HG02840 (cell line): ENCODE data around the gene PJA1.

Source experiments
- ATAC-seq: cut with Tn5 transposase; IDR thresholded peaks from one replicate; pipeline ENCODE4 v1.9.1; 2021; ENCODE audit warnings: mild to moderate bottlenecking, moderate library complexity, moderate number of reproducible peaks; ENCODE audit not compliant: unreplicated experiment, low FRiP score

Gene PJA1

DNA sequence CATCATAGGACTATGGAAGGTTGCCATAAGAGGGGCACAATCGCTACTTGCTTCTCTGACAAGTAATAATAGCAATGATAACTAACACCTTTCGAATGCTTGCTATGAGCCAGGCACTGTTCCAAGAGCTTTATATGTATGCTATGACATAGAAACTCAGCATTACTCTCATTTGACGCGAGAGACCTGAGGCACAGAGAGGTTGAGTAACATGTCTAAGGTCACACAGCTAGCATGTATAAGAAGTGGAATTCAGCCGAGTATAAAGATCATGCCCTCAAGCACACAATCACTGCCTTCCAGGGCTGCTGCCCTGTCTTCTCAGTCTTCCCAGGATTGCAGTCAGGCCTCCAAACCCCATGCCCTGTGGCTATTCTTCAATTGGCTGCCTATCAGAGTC, 19.5 kb downstream of the PJA1 start:
- ATAC-seq: no peak

DNA sequence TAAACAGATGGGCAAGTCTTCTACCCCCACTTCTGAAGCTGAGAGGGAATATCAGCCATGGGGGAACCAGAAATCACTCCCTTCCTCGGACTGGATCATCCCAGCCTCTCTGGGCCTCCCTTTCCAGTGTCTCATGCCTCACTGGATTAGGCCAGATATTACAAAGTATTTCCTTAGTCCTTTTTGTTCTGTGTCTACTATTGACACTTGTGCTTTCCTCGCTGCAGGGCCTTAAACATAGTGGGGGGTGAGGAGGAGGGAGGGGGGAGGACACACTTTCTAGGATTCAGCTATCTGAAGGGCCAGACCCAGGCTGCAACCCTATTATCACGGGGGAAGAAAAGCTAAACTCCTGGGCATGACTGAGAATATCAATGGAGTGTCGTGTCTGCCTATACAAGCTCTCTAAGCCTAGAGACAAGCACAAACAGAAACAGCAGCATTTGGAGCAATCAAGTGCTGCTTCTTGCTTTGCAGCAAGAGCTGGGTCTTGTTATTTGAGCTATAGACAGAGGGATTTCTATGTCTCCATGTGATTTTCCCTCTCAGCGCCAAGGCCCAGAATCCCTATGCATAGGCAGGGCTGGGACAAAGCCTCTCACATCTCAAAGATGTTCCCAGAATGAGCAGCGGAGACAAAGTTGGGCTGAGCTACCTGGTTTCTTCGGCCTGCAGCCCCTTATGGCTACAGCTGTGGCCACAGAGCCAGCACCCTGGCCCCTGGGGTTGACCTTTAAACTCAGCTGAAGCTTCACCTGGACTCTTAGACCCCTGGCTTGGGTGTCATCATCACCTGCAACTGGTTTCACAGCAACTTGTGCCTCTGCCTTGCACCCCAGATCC, 20.2 kb downstream of the PJA1 start:
- no peak for ATAC-seq

DNA sequence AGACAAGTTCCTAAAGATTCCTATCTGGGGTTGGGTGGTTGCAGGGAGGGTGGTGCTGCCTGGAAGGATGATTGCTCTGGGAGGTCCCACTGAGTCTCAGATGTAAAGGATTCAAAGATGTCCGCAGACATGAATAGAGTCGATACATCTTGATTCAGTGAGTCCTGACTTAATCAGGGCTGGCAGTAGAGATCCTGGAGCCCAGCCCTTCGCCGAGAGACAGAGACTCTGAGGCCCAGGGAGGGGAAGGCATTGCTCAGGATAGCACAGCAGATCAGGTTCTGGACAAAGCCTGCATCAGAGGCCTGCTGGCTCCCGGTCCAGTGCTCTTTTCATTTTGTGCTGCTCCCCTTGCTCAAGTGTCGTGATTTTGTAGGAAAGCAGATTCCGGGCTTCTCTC, 21.7 kb downstream of the PJA1 start:
- no peak for ATAC-seq

DNA sequence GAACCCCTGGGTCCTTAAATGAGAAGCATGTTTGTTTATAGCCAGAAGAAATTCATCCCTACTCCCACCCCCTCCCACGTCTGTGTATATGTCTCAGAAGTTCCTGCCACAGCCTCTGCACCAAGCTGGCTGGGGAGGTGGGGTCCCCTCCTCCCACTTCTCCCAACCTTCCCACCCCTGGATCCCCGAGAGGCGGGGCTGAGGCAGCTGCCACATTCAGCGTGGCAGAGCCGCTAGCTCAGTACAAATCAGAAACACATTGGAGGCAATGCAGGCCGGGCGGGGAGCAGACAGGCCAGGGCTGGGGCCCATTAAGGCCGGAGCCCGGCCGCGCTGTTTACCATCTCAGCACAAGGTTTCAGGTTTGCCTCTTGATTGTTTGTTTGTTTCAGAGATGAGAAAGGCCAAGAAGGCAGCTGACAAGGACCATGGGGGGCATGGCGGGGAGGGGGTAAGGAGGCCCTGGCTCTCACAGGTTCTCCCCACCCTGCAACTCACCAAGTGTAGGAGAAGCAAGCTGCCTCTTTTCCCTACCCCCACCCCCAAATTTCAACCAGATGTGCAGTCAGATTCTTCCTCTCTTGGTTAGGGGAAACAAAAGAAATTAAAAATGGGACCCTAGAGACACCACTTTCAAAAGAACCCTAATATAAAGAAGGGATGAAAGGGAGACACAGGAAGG, 22.3 kb downstream of the PJA1 start:
- ATAC-seq: no peak

DNA sequence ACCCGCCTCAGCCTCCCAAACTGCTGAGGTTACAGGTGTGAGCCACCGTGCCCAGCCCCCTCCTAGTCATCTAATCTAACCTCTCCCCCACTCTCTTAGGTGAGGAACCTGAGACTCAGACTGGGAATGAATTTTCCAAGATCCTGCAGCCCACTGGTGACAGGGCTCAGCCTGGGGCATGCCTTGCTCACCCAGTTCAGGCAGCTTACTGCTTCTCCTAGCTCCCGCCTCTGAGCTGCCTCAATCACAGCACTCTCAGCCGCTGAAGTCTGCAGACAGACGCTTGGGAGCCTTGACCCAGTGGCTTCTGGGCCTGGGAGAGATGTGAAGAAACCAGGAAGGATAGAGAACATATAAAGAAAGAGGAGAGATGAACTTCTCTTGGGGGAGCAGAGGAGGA, 24.4 kb downstream of the PJA1 start:
- ATAC-seq: no peak

DNA sequence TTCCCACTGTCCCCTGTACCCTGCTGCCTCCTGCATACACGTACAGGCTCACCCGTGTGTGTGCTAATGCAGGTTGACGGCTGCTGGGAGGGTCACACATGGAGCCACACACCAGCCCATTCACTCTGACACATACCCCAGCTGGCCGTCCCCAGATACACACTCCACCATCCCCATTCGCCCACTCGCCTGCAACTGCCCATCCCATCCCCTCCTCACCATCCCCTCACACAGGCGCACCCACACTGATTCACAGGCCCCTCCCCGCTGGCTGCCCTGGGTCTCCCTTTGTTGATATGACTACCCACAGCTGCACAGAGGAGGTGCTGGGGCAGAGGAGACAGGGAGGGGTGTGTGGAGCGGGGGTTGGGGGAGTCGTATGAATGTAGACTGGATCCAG, 25.7 kb downstream of the PJA1 start:
- ATAC-seq: no peak

DNA sequence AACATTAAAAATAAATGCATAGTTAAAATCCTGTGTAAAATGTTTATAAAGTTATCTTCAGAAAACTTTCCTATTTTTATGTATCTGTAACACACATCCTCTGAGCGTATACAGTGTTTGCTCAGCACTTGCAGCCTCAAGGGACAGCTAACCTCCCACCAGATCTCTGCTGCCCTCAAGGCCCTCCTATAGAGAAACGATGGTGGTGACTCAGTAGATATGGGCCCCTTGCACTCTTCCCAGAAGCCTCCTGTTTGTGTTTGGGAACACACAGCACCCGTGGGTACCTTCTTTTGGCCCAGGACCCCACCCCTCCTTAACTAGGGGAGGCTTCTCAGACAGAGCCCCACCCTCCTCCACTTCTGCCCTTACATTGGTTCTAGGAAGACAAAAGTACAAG, 26.7 kb downstream of the PJA1 start:
- ATAC-seq: no peak

DNA sequence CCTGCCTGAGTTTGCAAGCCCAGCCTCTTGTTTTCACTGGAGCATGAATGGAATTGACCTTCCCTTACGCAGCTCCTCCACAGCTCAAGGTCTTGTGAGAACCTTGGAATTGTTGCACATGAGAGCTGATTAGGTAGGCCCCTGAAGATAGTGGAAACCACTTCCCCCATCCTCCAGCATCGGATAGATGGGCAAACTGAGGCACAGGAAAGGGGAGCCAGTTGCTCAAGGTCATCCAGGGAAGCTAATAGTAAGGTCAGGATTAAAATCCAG, 27.2 kb downstream of the PJA1 start:
- ATAC-seq: no peak

DNA sequence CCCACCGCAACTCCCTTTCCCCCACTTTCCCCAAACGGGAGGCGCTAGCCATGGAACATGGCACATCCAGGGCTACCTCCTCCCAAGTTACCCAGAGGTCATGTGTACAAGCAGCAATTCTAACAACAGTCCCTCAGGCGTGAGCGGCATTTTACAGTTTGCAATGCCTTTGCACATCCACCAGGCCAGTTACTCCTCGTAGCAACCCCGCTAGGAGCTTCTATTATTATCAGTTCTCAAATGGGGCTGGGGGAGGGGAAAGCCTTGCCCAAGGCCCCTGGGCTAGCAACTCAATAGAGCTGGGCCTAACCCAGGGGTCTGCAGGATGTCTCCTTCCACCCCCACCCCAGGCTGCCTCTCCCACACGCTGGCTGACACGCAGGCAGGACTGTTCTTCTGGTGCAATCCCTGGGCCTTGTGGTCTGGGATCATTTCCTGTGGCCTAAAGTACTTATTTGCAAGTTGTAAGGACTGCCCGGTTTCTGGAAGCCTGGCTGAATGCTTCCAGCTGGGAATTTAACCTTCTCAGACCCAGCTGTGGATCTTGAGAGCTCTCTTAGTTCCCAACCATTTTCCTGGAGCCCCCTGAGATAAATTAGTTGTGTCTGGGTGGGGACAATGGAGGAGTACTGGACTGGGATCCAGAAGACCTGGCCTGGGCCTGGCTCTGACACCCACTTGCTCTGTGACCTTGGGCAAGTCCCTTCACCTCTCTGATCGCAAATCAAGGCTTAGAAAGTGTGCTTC, 27.7 kb downstream of the PJA1 start:
- no peak for ATAC-seq

DNA sequence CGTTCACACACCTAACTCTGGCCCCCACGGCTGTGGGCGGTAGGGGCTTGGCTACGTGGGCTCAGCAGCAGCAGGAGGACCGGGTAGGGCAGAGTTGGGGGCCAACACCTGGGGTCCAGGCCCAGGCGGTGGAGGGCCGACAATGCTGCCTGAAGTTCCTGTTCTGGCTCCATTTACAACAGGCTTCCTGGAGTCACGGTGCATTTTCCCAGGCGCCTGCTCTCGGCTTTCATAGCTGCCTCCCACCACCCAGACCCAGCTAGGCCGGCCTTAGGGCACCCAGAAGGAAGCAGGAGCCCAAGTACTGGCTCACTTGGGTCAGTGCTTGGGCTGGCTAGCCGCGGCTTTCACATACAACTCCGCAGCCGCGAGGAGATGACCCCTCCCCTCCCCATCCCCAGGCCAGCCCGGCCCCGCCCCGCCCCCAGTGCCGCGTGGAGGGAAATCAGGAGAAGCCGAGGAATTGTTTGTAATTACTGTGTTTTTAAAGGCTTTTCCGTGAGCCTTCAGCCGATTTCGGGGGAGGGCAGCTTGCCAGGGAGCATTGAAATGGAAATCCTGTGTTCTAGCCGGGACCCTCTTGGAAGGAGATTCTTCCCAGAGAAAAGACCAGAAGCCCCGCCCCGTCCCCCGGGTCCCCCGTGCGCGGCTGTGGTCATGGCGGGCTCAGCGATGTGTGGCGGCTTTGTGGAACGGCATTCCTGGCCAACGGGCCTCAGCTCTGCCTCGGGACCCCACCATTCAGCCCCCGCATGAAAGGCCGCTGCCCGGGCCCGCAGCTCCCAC, 28.5 kb downstream of the PJA1 start:
- no peak for ATAC-seq

DNA sequence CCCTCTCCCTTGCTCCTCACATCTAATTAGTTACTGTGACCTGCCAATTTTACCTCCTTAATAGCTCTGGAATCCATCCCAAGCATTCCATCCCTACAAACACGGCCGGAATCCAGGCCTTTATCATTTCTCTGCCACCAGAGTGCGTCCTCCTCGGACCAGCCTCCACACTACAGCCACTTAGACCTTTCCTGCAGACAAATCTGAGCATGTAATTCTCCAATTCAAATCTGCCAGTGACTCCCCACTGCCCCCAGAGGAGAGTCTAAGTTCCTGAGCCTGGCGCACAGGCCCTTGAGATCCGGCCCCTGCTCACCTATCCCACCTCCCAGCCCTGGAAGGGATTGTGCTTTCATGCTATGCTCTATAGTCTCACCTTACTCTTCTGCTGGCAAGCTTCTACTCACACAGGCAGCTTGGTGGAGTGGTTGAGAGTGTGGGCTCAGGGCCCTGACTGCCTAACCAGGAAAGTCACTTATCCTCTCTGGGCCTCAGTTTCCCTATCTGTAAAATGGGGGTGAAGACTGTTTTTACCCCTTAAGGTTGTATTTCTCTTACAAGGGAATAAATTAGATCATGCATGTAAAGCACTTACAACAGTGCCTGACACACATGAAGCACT, 31.2 kb downstream of the PJA1 start:
- no peak for ATAC-seq

DNA sequence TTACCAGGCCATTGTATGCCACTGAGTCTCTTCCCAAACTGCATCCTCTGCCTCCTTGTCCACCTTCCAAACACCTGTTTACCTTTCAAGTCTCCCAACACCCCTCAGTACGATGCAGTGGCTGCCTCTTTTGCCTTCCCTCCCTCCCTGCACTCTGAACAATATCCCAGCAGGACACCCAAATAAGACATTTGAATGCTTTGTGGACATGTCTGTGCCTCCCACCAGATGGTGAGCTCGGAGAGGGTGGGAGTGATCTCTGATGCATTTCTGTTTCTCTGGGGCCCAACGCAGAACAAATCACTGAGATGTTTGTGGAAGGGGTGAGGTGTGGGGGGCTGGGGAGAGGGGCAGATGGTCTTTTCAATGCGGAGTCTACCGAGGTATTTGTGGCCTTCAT, 33.4 kb downstream of the PJA1 start:
- no peak for ATAC-seq

DNA sequence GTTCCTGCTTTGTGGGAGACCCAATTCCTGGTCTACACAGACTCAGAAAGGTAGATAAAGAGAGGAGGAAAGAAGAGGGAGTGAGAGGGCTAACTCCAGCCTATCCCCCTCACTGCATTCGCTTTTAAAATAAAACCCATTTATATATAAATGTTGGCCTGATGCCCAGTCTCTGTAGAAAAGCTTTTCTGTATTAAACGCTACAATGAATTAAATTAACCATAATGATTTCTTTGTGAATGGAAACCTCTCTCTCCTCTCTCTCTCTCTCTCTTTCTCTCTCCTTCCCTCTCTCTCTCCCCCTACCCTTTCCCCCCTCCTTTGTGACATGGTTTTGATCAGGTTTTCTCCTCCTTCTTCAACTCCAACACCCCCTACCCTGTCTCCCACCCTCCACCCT, 34.8 kb downstream of the PJA1 start:
- ATAC-seq: no peak

DNA sequence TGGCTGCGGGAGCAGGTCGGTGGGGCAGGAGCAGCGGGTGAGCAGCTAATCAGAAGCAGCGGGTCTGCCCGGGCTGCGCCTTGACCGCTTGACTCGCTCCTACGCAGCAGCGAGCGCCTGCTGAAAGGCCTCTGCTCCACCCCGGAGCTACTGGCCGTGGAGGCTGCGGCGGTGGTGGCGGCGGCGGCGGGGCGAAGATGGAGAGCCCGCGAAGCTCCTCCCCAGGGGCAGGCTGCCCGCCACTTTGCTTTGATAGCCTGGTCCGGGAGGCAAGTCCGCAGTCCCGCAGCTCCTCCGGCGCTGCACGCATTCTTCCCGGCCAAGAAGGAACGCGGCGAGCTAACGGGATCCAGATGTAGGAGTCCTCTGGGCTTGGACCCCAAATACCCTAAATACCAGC, 36.7 kb downstream of the PJA1 start:
- ATAC-seq: no peak

DNA sequence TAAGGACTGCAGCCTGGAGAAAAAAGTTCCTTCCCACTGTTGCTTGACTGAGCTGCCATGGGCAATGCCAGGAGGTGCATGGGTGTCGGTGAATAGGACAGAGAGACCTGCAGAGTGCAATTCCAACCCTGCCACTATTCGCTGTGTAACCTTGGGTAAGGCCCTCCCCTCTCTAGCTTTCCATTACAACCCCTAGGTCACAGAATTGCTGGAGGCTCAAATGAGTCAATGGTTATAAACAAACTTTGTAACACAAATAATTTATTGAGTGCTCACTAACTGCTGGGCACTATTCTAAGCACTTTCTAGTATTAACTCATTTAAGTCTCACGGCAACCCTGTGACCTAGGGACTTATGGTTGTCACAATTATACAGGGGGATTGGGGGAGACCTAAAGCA, 37.8 kb downstream of the PJA1 start:
- ATAC-seq: no peak

DNA sequence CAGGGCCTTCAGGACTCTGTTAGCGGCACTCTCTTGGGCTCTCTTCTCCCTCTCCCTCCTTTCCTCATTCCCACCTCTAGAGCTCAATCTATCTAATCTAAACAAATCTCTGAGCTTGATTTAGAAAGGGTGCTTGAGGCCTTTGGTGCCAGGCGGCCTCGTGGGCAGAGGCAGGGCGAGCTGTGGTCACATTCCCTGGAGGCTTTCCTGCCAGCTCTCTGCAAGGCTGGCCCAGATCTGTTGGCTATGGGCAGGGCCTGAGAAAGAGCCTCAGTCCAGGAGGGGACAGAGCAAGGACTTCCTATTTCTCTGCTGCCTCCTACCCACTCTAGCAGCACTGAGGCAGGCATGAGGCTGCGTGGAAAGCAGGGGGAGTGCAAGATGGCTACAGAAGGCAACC, 38.6 kb downstream of the PJA1 start:
- no peak for ATAC-seq

DNA sequence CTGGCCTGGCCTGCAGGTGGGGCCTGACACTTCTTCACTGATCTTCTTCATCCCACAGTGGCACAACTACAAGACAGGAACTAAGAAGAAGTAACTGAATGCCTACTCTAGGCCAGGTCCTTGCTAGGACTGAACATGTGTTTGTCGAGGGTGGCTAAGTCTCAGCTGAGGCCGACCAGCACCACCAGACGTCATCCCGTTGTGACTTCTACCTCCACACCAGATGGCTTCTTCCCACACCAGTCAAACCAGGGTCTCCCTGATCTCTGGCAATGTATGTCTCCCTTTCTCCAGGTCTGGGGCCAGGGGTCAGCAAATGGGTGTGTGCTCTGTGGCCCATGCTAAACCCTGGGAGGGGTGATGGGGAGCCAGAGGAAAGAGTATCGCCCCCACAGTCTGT, 40.2 kb downstream of the PJA1 start:
- ATAC-seq: no peak

DNA sequence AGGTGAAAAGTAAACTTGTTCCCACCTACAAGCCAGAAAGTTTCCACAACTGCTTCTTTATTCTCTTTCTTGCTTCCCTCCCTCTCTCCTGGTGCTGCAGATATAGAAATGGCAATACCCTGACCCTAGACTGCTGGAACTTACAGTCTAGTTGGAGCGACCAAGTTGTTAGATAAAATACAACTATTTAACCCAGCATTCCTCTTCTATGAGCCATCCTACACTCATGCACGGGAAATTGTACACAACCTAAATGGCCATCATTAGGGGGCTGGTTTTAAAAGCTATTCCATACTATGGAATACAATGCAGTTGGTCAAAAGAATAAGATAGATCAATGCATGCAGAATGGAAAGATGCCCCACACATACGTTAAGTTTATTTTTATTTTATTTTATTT, 41.1 kb downstream of the PJA1 start:
- no peak for ATAC-seq

DNA sequence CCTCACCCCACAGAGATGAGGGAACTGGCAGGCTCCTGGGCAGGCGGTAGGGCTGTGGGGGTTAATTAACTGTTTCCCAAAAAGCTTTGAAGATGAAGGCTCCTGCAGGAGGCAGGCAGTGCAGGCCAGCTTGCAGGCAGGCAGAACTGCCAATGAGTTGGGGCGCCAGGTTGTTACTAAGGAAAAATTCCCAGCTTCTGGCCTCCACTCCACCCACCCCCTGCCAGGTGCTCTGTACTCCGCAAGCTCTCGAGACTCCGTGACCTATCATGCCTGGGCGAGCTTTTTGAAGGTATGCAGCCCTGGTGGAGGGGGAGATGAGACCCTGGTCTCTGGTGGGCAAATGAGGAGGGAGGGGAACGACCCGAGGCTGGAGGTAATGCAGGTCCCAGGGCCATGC, 41.8 kb downstream of the PJA1 start:
- no peak for ATAC-seq

DNA sequence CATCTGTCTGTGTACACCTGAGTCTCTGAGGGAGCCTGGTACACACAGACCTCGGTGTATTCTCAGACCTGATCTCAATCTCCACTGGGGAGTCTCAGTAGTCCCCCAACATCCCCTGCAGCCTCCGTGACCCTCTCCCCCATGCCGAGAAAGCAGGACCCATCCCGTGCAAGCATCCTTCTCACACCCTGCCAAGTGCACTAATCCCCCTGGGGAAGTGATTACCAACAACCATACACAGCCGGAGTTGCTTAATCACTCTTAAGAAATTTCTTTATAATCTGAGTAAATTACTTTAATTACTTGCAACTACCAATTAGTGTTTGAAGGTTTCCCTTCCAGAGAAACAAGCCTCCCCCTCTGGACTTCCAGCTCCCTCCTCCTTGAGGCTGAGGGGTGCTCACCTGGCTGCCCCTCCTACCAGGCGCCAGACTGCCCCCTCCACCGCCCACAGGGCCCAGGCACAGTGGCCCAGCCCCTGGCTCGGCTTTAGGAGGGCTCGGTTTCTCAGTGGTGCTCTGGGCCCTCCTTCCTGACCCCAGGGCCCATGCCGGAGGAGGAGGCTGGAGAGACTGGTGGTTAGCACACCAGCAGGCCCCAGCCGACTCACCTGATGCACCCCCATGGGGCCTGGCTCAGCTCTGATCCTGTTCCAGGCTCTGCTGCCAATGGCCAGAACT, 43.8 kb downstream of the PJA1 start:
- ATAC-seq: no peak
